ENCODE results near the gene KEAP1. TPM values are rescaled to one million over a fixed set of nuclear protein-coding genes. Genes with fewer than 3 reads are reported as not detected.
A peak's percentile ranks its signal among the peaks of the same experiment; 100 is the strongest.

The KEAP1 gene
- total RNA-seq, 1 experiment from 2014 or later: 46.8 TPM

DNA sequence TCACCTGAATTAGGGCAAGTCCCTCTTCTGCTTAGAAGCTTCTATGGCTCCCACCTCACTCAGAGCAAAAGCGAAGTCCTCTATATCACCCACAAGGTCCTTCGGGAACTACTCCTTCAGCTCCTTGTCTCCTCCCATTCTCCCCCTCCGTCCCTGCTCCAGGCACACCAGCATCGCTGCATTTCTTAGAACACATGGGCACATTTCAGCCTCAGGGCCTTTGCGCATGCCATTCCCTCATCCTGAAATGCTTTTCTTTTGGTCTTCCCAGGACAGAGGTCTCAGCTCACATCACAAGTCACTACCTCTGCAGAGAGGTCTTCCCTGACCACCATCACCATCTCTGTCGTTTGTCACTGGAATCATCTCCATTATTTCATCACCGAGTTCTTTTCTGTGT lies 10.1 kb upstream of the KEAP1 start:
- CTCF ChIA-PET: no interaction called here
- H3K9me3 Mint-ChIP-seq (ENCODE audit: low read depth, unreplicated experiment): no peaks in the 10 kb centered on the region
- no TSS peak for BruUV-seq (replicated peaks)

DNA sequence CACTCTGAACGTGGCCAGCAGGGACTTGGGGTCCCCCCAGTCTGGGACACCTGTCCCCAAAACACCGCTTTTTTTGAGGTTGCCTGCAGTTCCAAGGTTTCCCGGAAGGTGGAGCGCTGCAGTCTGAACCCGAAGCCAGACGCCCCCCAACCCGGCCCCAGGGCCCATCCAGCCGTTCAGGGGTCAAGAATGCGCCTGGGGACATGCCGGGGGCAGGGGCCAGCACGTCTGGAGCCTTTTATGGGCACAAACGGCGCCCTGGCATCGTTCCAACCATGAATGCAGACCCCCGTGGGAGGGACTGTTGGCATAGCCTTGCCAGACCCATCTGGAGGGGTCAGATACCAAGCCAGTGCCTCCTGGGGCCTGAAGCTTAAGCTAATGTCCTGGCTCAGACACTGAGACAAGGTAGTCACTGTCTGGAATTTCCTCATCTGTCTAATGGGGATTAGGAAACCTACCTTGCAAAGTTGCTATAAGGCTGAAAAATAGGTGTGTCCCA lies 7.2 kb upstream of the KEAP1 start:
- BruUV-seq (replicated peaks): no TSS peak
- peak; percentile 27 for DNase-seq
- H3K27ac Mint-ChIP-seq (ENCODE audit: unreplicated experiment): no peak overlapping the region
- intact Hi-C loops (cut with micrococcal nuclease; ENCODE audit: unreplicated experiment): no loop called here
- no peaks in the 10 kb centered on the region for H3K4me1 Mint-ChIP-seq (ENCODE audit: low read depth, unreplicated experiment)
- no peaks in the 10 kb centered on the region for H3K9me3 Mint-ChIP-seq (ENCODE audit: low read depth, unreplicated experiment)
- TF ChIP-seq, protein P1, sequence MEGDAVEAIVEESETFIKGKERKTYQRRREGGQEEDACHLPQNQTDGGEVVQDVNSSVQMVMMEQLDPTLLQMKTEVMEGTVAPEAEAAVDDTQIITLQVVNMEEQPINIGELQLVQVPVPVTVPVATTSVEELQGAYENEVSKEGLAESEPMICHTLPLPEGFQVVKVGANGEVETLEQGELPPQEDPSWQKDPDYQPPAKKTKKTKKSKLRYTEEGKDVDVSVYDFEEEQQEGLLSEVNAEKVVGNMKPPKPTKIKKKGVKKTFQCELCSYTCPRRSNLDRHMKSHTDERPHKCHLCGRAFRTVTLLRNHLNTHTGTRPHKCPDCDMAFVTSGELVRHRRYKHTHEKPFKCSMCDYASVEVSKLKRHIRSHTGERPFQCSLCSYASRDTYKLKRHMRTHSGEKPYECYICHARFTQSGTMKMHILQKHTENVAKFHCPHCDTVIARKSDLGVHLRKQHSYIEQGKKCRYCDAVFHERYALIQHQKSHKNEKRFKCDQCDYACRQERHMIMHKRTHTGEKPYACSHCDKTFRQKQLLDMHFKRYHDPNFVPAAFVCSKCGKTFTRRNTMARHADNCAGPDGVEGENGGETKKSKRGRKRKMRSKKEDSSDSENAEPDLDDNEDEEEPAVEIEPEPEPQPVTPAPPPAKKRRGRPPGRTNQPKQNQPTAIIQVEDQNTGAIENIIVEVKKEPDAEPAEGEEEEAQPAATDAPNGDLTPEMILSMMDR (IDR thresholded peaks at IDR 0.05; ENCODE audit: unreplicated experiment): peak; percentile 78
- H3K27me3 Mint-ChIP-seq (ENCODE audit: unreplicated experiment): peaks cover 30% of the 10 kb centered on the region
- CTCF ChIA-PET: no interaction called here
- no peaks in the 10 kb centered on the region for H3K36me3 Mint-ChIP-seq (ENCODE audit: insufficient read depth, unreplicated experiment)
- H3K4me3 Mint-ChIP-seq (ENCODE audit: low read depth, unreplicated experiment): no peak overlapping the region

More for the DNA sequence above, 10.1 kb upstream of the KEAP1 start:
- peaks cover 11% of the 10 kb centered on the region for H3K4me1 Mint-ChIP-seq (ENCODE audit: low read depth, unreplicated experiment)
- intact Hi-C loops (cut with micrococcal nuclease; ENCODE audit: unreplicated experiment): no loop called here
- no peak overlapping the region for H3K27ac Mint-ChIP-seq (ENCODE audit: unreplicated experiment)
- peaks cover 57% of the 10 kb centered on the region for H3K27me3 Mint-ChIP-seq (ENCODE audit: unreplicated experiment)
- H3K36me3 Mint-ChIP-seq (ENCODE audit: insufficient read depth, unreplicated experiment): no peaks in the 10 kb centered on the region
- H3K4me3 Mint-ChIP-seq (ENCODE audit: low read depth, unreplicated experiment): no peak overlapping the region
- TF ChIP-seq, protein P1 (IDR thresholded peaks at IDR 0.05; ENCODE audit: unreplicated experiment): no peak
- no peak for DNase-seq

DNA sequence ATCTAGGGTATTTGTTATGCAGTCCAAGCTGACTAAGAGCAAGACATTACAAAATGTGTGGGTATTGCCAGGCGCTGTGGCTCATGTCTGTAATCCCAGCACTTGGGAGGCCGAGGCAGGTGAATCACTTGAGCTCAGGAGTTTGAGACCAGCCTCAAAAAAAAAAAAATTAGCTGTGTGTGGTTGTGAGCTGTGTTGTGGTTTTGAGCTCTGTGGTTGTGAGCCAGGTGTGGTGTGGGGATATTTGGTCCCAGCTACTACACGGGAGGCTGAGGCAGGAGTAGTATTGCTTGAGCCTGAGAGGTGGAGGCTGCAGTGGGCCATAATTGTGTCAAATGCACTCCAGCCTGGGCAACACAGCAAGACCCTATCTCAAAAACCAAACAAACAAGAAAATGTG lies 5.6 kb upstream of the KEAP1 start:
- no TSS peak for BruUV-seq (replicated peaks)
- no peak for DNase-seq
- TF ChIP-seq, protein P1 (IDR thresholded peaks at IDR 0.05; ENCODE audit: unreplicated experiment): no peak

DNA sequence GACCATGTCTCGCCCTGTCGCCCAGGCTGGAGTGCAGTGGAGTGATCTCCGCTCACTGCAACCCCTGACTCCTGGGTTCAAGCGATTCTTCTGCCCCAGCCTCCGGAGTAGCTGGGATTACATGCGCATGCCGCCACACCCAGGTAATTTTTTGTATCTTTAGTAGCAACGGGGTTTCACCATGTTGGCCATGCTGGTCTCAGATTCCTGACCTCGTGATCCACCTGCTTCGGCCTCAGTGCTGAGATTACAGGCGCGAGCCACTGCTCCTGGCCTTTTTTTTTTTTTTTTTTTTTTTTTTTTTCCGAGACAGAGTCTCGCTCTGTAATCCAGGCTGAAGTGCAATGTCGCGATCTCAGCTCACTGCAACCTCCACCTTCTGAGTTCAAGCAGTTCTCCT lies 4.9 kb upstream of the KEAP1 start:
- H3K4me1 Mint-ChIP-seq (ENCODE audit: low read depth, unreplicated experiment): no peaks in the 10 kb centered on the region
- no peak overlapping the region for H3K27ac Mint-ChIP-seq (ENCODE audit: unreplicated experiment)
- H3K4me3 Mint-ChIP-seq (ENCODE audit: low read depth, unreplicated experiment): no peak overlapping the region
- DNase-seq: no peak
- peaks cover 8% of the 10 kb centered on the region for H3K36me3 Mint-ChIP-seq (ENCODE audit: insufficient read depth, unreplicated experiment)
- CTCF ChIA-PET: no interaction called here
- no TSS peak for BruUV-seq (replicated peaks)
- peaks cover 7% of the 10 kb centered on the region for H3K27me3 Mint-ChIP-seq (ENCODE audit: unreplicated experiment)
- TF ChIP-seq, protein P1 (IDR thresholded peaks at IDR 0.05; ENCODE audit: unreplicated experiment): no peak
- intact Hi-C loops (cut with micrococcal nuclease; ENCODE audit: unreplicated experiment): no loop called here
- H3K9me3 Mint-ChIP-seq (ENCODE audit: low read depth, unreplicated experiment): no peaks in the 10 kb centered on the region

More for the DNA sequence above, 5.6 kb upstream of the KEAP1 start:
- no peak overlapping the region for H3K27ac Mint-ChIP-seq (ENCODE audit: unreplicated experiment)
- peaks cover under 1% of the 10 kb centered on the region for H3K36me3 Mint-ChIP-seq (ENCODE audit: insufficient read depth, unreplicated experiment)
- no peaks in the 10 kb centered on the region for H3K4me1 Mint-ChIP-seq (ENCODE audit: low read depth, unreplicated experiment)
- peaks cover 14% of the 10 kb centered on the region for H3K27me3 Mint-ChIP-seq (ENCODE audit: unreplicated experiment)
- H3K9me3 Mint-ChIP-seq (ENCODE audit: low read depth, unreplicated experiment): no peaks in the 10 kb centered on the region
- no peak overlapping the region for H3K4me3 Mint-ChIP-seq (ENCODE audit: low read depth, unreplicated experiment)
- intact Hi-C loops (cut with micrococcal nuclease; ENCODE audit: unreplicated experiment): no loop called here
- CTCF ChIA-PET: no interaction called here

Data from Calu3 (cell line).